ENCODE measurements around the gene ELL2.

DNA sequence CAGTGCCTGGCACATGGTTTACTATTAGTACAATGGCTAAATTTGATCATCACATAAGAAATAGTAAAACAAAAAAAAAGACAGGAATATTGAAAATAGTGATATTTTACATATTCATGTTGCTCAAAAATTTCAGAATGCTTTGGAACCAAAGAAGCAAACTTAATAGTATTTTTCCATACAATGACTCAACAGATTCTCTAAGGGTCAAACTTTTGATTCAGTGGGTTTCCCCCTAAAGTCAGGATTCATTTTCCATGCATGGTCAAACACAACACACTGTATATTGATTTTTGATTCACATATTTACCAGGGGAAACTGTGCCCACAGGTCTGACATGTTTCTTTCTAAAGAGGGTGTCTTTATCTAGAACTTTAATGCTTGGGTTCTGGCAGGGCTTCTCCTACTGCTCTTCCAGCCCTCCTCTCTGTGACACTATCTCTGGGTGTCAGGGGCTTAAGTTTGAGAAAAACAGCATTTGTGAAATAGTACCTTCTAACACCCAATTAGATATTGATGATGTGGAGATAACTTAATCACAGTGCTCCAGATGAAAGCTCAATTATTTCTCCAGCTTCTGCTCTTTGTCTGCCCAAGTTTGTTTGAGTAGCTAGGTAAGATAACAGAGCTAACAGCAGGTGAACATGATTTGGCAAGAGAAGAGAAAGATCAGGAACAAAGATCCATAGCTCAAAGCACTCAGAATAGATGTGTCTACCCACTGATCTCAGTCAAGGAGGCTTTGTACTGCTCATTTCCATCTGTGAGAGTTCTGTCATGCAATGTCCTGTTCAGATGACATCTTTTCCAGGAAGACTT is 35.5 kb upstream of the ELL2 start:
- TF ChIP-seq CTCF (conservative IDR thresholded peaks at IDR 0.05 in 1 of 2, IDR thresholded peaks at IDR 0.05 in 1 of 2; ENCODE audit: low read depth in 1 of 2, low read length in 2 of 2) (no peak), EZH2 (IDR thresholded peaks at IDR 0.05; ENCODE audit: low read length, missing control alignments) (no peak)

Measured in fibroblast of lung (primary cell).